ENCODE data around the gene PRKCH.
A peak's percentile ranks its signal among the peaks of the same experiment; 100 is the strongest.

Gene PRKCH

DNA sequence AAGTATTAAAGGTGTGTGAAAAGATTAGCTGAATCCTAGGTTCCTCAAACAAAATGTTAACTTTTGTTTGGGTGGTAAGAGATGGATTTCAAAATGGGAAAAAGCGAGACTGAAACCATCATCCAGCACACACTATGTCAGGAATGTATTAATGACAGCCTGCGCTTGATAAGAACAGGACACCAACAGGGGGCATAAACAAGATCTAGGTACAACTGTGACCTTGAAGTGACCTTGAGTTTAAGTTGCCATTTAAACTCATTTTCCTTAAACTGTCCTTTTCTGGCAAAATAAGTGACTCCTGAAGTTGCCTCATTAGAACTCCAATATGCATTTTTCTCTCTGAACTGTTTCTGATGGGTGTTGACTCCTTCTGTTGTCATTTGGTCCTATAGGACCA lies 17.1 kb downstream of the PRKCH start:
- no peak for DNase-seq

DNA sequence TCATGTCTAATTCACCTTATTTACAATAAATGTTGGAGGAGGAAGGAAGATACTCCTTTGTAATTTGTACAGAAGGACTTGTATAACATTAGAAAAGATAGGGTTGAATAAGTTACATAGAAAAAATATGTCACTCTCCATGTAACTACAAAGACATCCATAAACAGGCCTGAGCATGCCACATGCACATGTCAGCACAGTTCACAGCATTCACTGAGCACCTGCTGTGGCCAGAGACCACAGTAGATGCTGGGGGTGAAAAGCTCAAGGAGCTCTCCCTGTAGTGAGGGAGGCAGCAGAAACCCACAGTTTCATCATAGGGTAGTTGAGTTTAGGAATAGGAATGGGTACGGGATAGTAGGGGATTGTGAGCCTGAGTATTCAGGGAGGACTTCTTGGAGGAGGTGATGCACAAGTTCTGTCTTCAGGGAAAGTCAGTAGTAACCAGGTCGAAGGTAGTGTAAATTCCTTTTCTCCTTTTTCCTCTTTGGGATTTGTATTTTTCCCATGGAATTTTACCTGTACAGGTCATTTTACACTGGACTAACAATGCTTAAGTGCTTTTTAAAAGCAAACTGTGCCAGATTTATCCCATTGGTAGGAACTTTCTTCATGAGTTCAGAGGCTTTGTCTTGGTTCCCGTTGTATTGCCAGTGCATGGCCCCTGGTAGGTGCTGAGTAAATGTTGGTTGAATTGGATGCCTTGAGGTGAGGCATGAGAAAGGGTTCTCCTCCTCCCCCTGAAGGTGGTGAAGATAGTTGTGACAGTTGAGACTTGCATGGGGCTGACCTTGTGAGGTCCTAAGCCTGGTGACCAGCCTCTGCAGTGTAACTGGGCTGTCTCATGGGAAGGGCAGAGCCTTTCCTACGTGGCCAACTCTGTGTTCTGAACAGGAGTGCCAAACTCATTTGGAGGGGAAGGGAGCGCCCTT lies 20.2 kb downstream of the PRKCH start:
- DNase-seq, result no peak

DNA sequence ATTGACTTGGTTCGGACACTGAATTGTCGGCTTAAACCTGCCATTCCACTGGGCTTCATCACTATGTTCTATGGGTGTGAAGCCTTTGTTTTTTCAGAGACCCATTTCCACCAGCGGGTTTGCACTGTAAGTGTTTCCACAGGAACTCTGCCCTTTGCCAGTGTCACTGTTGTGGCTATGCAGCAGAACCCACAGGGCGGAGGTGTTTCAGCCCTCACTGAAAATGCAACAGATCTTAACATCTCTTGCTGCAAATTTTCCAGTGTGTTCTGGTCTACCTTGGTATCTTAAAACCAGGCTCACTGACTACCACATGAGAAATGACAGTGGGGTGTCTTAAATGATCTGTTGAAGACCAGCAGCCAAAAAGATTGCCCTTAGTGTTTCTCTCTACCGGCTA lies 21.1 kb downstream of the PRKCH start:
- DNase-seq, result peak; percentile 66

DNA sequence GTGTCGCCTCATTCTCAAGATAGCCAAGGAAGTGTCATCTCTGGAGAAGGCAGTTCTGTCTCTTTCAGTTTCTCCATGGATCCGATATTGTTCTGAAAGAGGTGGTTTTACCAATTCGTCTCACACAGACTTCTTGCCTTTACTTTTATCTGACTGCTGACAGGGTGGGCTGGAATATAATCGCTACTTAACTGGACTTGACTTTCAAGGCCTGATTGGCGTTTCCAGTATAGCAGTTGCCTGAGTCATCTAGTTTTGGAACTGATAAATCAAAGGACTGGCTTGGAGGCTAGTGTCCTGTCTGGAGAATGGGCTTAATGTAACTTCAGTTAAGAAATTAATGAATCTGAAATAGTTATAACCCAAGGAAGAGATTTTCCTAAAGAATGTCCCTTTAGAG lies 21.6 kb downstream of the PRKCH start:
- no peak for DNase-seq

DNA sequence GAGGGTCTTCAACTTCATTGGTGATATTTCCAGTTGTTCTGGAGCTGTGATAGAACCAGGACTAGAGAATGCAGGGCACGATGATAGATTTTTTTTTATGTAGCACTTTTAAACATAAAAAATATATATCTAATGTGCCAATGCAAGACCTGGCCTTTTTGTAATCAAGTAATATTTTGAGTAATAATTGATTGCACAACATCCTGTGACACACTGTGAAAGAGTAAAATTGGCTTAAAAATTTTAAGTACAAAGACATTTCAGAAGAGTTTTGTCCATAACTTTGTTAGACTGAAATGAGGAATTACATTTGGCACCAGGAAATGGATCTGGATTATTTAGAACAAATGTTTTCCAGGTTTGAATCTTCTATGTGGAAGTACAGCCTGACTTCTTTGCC lies 22.1 kb downstream of the PRKCH start:
- no peak for DNase-seq

DNA sequence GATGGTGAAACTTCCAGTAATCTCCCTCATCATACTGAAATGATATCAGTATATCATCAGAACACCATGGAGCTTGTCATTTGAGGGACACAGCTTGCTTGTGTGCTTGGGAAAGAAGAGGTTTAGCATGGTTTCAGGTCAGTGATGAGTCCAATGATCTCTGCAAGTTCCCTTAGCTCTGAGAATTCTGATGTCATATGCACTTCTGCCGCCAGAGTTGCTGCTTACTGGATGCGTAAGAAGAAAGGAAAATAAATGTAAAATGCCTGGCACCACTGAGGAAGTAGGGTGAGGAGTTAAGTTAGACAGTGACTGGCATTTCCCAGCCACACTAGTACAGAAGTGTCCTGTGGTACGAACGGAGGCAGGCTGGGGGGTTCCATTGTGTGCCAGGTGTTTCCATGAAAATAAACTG lies 22.6 kb downstream of the PRKCH start:
- DNase-seq, result no peak

DNA sequence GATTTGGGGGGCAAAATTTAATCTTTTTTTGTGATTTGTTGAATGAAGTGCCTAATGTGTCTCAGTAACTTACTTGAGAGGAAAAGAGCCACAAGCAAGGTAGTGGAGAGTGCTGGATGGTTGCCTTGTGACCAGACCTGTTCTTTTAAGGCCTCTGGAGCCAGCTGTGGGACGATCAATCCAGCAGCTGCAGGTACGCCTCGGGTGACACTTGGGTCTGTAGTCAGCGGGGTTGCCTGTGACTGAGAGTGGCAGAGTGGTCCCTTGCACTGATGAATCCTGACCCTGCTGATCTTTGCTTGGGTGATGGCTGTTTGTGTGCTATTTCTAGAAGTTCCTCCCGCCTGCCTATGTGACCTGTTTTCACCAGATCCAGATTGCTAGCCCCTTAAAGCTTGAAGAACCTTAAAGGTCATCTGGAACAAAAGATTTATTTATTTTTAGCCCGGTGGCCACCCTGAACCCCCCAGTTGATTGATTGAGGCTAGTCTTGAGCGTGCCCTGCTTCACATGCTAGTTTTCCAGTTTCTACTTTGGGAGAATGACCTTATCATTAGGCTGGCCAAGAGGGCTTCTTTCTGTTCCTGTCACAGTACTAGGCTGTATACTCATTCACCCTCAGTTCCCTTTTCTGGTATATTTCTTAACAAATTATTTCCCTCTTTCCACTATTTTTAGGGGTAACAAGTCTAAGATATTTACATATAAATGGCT lies 23.2 kb downstream of the PRKCH start:
- no peak for DNase-seq

DNA sequence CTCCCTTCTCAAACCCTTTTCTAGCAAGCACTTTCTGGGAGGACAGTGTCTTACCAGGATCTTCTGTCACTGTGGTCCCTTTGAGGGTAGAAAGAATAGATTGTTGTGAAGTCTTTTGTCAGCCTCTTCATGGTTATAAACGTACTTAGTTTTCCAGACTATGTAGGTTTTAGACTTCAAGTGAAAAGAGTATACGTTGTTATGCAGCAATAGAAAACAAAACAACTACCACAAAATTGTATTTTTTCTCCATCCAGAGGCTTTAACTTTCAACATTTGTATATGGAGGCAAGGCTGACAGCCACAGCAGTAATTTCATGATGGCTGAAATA lies 23.7 kb downstream of the PRKCH start:
- DNase-seq, result no peak

DNA sequence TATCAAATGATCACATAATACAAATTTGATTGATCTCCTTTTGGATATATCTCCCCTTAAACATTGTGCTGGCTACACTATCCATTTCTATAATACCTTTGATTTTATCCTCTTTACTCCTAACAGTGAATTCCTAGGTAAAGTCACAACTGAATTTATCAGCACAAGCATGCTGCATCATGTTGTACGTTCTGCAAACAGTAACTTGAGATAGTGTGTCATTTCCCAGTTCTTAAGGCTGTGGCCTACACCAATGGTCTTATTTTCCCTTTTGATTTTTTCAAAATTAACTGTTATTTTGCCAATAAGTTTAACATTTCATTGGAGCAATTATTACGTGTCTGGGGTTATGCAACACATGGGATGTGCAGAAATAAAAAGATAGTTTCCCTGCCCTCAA lies 24.8 kb downstream of the PRKCH start:
- DNase-seq, result no peak

DNA sequence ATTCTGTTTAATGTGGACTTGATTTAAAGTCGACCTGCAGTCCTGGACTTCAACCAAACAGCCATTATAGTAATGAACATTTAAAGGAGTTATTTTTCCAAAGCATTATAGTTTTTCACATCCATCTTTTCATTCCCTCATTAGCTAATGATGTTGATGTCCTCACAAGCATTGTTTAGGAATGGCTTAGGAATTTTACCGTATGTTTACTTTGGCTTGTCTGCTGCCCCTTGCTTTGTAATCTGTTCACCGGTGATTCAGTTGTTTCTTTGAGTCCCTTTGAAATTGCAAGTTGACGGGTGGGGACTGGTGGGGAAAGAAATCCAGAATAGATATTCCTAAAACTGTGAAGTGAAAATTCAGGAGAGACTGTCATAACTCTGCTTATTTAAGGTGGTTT lies 25.4 kb downstream of the PRKCH start:
- no peak for DNase-seq

DNA sequence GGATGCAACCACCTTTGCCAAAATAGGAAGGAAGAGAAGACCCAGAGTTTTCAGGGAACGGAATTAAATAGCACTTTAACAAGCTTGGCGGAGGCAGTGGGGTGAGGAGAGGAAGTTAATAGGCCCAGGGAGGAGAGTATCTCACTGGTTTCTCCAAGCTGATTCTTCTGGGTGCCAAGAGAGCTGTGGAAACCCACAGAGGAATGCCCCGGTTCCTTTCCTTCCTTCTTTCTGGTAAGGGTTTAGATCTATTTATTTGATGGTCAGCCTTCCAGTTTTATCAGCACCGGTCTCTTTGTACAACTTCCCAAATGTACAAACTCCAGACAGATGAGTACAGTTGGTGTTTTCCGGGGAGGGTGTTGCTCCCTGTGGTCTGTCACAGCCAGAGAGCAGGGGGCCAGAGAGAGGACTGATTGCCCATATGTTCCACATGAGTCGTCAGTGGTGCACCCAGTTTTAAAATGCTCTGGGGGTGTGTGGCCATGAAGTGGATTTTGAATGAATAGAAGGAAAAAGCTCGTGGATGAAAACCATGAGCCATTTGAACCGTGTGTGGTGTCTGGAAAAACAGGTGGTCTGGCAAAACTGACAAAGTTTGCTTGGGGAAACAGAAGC lies 26.6 kb downstream of the PRKCH start:
- no peak for DNase-seq

DNA sequence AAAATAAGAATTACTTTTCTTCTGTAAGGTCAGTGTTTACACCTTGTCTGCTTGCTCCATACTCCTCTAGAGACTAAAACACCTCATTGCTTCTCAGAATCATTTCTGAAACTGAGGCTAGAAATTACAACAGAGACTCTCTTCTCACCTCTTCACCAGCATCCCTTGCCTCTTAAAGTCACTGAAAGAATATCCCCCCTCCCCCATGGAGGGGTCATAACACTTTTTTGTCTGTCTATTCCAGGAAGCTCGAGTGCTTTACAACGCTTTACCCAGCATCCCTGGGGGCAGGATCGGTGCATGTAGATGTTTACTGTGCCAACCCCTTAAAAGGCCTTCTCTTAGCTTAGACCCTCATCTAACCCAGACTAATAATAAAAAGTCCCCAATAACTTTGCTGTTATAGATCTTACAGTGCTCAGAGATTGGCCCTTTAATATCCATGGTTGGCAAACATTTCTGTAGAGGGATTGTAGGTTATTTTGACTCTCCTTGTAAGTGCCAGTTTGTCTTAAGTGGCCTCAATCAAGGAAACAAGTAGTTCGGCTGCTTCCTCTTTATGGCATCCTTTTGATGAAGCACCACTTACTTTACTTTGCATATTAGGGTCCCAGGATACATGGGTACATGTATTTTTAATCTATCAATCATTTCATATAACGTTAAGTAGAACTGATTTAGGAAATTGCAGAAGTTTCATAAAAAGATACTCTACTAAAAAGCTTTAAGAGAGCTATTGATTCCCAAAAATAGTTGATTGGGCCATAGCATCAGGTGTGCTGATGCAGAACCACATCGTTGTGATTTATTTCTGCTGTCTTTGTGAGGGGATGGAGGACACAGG lies 29.3 kb downstream of the PRKCH start:
- no peak for DNase-seq

DNA sequence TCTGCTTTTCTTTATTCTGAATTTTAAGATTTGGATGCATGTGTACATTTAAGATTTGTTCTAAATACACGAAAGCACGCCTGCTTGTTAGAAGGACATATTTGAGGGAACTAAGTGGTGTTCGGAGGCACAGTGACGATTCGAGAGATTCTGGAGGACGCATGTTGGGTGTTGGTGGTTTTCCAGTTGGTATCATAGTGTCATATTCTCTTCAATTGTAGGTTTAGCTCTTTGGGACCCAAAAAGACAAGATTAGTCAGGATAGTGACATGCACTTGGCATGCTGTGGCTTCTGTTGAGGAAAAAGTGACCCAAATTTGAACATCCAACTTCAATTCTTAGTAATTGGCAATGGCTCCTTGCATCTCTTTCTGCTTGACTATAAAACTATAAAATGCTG lies 30.1 kb downstream of the PRKCH start:
- DNase-seq, result no peak

DNA sequence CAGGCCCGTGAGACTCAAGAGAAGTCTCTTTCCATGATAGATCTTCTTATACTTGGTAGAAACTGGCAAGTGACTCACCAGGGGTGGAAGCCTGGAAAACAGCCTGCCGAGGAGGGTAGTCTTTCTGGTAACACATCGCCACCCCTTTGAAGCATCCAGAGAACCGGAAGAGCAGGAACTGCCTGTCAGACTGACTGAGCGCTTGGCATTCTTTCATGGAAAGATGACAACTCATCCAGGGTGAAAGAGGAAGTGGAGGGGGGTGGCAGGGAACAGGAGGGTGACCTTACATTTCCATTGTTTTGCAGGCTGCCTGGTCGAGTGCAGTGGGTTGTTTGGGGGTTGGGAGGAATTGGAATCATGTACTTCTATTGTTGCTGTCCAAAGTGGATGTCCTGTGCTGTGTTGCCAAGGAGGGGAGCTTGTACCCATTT lies 34.5 kb downstream of the PRKCH start:
- peak; percentile 30 for DNase-seq

DNA sequence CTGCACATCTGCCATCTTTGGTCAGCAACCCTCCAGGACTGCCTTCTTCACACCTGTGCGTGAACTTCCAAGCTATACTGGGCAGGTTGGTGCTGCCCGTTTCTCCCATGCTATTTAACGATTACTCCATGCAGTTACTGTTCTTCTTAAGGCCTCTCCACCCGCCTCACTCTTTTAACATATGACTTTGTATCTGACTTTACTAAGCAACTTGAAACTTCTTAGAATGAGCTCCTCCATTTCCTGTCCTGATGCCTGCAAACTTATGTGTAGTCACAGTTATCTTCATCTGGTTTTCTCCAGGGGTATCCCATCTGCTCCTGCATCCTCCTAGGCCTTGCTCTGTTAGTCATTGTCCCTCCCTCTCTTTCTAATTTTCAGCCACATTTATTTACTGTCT lies 35.7 kb downstream of the PRKCH start:
- DNase-seq, result no peak

DNA sequence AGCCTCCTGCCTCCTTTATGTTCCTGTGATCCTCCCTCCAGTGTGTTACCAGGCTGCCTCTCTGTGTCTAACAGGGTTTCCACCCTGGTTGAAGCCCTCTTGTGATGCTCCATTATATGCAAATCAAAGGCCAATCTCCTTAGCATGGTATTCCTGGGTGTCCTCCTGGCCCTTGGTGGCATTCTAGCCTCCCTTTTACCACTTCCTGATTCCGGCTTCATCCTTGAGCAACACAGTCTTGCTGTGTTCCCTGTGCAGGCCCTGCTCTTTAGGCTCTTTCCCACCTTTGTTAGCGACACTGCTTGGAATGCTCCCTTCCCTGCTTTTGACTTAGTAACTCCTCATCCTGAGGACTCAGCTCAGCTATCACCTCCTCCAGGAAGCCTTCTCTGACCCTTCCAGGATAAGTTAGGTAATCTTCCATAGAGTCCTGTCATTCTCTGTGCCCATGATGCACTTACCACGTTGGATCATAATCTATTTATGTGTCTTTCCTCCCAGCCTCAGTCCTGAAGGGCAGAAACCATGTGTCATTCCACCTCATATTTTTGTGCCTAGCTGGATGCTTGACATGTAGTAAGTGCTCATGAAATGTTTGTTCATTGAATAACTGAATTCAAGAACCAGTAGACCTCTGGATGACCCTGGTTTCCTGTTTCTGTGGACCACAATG lies 37.3 kb downstream of the PRKCH start:
- no peak for DNase-seq

DNA sequence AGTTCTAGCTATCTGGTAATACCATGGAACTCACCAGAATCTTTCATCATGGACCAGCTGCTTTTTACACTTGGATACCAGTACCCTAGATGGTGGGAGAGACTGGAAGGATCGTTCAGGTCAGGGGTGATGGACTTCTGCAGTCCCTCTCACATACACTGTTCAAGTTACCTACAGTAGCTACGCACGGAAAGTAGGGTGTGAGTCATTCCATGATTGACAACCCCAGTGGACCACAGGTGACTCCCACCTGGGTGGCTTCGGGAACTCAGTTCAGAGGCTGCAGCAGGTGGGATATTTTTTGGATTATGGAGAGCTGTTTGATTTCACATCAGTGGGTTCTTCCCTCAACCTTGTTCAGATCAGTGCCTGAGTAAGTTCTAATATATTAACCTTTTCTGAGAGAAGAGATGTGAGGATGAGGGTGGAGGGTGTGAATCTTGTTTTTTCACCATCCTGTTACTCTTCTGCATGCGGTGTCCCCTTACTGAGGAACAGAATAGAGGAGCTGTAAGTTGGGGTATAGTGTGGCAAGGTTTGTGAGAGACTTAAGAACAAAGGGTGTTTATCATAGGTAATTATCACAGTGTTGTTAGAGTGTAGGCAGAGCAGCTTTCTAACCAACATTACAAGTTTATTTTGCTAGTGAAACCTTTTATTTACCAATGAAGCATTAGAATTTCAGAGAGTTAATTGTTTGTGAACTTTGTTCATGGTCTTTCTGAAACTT lies 39.6 kb downstream of the PRKCH start:
- no peak for DNase-seq

DNA sequence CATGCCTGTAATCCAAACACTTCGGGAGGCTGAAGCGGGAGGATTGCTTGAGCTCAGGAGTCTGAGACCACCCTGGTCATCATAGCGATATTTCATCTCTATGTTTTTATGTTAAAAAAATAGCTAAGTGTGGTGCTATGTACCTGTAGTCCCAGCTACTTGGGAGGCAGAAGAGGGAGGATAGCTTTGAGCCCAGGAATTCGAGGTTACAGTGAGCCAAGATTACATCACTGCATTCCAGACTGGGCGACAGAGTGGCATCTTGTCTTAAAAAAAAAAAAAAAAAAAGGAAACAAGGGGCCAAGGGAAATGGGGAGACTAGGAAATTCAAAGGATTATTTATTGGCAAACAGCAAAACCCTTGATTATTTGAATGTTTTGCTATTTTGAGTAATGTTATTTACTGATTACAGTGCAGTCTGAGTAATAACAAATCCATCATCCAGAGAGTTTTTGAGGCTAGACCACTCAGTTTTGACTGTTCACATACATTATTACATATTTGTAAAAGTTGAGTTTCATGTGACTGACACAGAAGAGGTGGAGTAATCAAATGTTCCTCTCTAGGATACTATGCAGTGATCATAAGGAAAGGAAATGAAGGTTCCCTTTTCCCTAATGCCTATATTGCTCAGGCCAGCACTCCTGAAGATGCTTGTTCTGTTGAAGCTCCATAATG lies 40.8 kb downstream of the PRKCH start:
- no peak for DNase-seq

DNA sequence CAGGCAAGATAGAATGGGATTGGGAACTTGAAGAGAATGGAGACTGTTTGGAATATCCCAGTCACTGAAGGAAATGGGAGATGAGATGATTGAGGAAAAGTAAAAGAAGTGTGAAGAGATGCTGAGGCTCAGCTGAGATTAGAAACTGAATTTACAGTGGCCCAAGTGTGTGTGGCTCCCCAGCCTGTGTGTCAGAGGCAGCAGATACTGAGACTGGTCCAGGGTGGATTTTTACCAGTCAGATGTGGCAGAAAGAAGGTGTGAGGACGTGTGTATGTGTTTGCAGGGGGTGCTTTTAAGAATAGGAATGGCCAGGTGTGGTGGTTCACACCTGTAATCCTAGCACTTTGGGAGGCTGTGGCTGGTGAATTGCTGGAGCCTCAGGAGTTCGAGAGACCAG lies 42.9 kb downstream of the PRKCH start:
- DNase-seq, result no peak

DNA sequence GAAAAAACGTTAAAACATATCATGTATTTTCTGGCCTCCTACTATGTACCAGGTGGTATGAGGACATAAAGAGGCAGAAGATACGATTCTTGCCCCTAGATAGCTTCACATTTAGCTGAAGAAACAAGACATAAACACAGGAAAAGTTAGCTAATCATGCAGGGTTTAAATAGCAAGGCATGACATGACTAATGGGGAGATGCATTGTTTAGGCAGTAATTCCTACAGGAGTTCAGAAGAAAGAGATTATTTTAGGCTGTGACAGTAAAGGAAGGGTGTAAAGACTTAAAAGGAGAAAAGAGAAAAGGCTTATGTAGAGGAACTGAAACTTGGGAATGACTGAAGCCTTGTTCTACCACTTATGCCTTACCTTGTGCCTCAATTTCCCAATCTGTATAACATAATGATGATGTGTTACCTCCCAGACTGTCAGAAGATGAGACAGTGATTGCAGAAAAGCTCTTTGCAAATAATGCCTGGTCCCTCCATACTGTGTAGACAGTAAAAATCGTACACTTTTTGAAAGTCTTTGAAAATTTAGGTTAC lies 44.4 kb downstream of the PRKCH start:
- no peak for DNase-seq
